Esophagus squamous epithelium (tissue), 4 donors: ENCODE data around the gene OBSCN.

Experiments
- POLR2A ChIP-seq, 4 donors: fragments of 450-650 bp; IDR thresholded peaks; one replicate each; pipeline ENCODE4 v1.6.1; 2017; ENCODE audit warnings: antibody characterized with exemption in 4 of 4, mild to moderate bottlenecking in 4 of 4, moderate library complexity in 3 of 4
- TF ChIP-seq, protein P1 (sequence below), 6 experiments: fragments of 450-650 bp in 4 of 6; fragments of 200-600 bp in 2 of 6; sonication (generic) in 2 of 6; IDR thresholded peaks; one replicate each; pipeline ENCODE4 v1.5.1; 2016 to 2019; ENCODE audit warnings: antibody characterized with exemption in 6 of 6, mild to moderate bottlenecking in 4 of 6, moderate library complexity in 4 of 6

- TF ChIP-seq POLR2A (IDR thresholded peaks at IDR 0.05) = no peak
- TF ChIP-seq, protein P1, sequence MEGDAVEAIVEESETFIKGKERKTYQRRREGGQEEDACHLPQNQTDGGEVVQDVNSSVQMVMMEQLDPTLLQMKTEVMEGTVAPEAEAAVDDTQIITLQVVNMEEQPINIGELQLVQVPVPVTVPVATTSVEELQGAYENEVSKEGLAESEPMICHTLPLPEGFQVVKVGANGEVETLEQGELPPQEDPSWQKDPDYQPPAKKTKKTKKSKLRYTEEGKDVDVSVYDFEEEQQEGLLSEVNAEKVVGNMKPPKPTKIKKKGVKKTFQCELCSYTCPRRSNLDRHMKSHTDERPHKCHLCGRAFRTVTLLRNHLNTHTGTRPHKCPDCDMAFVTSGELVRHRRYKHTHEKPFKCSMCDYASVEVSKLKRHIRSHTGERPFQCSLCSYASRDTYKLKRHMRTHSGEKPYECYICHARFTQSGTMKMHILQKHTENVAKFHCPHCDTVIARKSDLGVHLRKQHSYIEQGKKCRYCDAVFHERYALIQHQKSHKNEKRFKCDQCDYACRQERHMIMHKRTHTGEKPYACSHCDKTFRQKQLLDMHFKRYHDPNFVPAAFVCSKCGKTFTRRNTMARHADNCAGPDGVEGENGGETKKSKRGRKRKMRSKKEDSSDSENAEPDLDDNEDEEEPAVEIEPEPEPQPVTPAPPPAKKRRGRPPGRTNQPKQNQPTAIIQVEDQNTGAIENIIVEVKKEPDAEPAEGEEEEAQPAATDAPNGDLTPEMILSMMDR (IDR thresholded peaks at IDR 0.05) = no peak
Measured at GRCh38 chr1:228263636-228264035, 55.8 kb downstream of the OBSCN start.
